Measurements from ENCODE around the gene SLC35F6.

The SLC35F6 gene, protein sequence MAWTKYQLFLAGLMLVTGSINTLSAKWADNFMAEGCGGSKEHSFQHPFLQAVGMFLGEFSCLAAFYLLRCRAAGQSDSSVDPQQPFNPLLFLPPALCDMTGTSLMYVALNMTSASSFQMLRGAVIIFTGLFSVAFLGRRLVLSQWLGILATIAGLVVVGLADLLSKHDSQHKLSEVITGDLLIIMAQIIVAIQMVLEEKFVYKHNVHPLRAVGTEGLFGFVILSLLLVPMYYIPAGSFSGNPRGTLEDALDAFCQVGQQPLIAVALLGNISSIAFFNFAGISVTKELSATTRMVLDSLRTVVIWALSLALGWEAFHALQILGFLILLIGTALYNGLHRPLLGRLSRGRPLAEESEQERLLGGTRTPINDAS

DNA sequence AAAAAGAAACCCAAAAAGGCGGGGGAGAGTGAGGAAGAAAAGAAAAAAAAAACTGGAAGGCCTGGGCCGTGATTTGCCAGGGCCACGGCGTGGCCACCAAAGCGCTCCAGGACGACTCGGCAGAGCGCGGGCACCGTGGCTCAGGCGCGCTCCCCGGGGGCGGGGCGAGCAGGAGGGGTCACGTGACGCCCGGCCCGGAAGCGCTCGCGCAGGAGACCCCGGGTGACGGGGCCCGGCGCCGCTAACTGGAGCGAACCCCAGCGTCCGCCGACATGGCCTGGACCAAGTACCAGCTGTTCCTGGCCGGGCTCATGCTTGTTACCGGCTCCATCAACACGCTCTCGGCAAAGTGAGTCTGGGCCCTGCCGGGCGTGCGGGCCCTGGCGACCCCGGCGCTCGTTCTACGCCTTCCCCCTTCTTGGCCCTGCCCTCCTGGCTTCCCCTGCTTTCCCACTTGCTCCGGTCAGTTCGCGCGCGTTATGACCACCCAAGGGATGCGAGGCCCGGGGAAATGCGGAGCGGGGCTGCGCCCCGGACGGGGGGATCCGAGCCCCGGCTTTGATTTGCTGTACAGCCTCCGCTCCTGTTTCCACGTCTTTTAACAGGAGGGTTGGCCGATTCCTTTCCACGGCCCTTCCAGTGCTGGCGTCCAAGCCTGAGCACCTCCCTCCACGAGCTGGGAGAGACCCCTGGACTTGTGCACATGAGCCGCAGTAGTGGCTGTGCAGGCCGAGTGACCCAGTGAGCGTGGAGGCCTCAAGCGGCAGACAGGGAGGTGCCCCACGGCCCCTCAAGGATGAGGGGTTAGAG, at the start of gene SLC35F6:
TSS of gene SLC35F6 (plus strand) at position 207 of the 810 bp plus-strand sequence. CDS start at position 273, 66 bp downstream.
- DNase-seq: peak; percentile 44 to 73

DNA sequence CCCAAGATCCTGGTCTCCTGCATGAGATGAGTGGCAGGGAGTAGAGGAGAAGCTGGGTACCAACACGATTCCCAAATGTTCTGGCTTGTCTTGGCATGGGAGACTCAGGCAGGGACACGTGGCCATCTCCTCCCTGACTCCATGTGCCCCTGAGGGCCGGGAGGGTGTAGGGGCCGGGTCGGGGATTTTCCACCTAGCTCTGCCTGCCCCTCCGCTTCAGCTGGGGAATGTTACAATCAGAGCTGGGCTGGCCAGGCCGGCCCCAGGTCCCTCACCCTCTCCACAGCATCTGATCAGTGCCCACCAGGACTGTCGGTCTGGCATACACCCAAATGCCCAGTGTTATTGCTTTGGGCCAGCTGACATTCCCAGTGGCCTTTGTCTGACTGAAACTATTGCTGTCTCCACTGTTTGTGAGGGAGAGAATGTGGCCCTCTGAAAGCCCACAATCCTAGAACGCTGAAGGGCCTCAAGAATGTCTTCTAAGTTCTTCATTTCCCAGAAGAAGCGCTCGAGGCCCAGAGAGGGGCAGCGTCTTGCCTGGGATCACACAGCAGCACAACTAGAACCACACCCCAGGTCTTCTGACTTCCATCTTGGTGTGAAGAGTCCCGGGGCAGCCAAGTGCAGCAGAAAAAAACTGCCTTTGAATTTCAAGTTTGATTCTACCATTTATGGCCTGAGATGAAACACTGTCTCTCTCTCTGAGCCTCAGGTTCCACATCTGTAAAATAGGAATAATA, 48.4 kb upstream of the SLC35F6 start:
- no peak for DNase-seq

DNA sequence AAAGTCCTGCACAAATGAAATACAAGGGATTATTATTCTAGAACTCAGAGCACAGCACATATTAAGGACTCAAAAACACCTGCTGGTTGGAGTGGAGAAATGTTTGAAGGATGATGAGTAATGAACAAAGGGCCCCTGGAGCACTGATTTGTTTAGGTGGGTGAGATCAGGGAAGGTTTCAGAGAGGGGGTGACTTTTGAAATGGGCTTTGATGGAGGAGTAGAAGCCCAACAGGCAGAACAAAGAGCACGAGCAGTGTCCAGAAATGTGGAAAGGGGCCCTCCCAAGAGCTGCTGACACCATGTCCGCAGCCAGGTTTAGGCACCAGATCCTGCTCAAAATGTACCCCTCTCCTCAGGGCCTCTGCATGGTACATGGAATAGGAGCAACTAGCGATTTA, 47.7 kb upstream of the SLC35F6 start:
- DNase-seq: no peak

DNA sequence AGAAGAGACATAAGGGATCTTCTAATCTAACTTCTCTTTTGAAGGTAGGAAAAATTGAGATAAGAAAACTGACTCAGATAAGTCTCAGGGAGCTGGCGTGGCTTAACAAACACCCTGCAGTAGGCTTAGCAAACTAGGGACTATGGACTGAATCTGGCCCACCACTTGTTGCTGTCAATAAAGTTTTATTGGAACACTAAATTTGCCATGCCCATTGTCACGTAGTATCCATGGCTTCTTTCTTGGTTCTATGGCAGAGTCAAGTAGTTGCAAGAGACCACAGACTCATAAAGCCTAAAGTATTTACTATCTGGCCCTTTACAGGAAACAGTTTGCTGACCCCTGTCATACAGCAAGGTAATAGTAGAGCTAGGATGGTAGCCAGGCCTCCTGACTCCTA, 47.3 kb upstream of the SLC35F6 start:
- no peak for DNase-seq

DNA sequence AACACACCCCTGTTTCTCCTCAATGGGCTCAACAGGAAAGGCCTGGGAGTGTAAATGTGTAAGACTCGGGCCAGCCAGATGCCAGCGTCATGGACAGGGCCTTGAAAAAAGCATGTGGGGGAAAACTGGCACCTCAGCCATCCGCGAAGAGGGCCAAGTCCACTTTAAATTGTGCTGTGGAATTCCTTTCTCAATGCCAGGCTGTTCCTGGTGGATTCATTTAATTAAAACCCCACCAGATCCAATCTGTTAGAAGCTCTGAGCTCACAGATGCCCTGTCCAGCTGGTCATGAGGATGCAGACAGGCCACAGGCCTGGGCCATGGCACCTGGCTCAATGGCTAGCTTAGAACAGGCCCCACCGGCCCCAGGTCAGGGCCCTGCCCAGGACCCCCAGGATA, 46.7 kb upstream of the SLC35F6 start:
- no peak for DNase-seq

DNA sequence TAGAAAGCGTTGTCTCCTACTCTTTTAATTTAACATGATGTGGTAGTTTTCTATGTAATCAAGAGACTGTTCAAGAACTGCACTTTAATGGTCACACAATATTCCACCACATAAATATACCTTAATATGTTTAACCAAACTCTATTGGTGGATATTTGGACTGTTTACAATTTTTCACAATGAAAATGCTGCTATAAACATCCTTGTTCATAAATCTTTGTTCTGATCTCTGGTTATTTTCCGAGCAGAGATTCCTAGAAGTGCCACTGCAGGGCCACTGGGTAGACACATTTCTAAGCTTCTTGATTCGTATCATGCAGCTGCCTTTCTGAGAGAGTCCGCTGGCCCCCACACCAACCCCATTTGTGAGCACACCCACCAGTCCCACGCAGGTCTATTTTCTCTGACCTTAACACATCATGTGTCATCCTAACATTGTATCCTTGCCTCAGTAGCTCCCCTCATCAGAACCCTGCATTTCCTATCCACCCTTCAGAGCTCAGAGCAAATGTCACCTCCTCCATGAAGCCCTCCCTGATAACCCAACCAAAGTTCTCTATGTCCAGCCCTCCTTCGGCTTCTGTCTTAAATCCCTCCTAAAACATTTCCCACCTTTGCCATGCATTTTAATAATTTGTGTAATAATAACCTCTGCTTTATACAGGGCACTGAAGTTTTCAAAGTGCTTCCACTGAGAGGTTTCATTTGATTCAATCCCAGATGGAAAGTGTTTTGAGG, 45.0 kb upstream of the SLC35F6 start:
- no peak for DNase-seq

DNA sequence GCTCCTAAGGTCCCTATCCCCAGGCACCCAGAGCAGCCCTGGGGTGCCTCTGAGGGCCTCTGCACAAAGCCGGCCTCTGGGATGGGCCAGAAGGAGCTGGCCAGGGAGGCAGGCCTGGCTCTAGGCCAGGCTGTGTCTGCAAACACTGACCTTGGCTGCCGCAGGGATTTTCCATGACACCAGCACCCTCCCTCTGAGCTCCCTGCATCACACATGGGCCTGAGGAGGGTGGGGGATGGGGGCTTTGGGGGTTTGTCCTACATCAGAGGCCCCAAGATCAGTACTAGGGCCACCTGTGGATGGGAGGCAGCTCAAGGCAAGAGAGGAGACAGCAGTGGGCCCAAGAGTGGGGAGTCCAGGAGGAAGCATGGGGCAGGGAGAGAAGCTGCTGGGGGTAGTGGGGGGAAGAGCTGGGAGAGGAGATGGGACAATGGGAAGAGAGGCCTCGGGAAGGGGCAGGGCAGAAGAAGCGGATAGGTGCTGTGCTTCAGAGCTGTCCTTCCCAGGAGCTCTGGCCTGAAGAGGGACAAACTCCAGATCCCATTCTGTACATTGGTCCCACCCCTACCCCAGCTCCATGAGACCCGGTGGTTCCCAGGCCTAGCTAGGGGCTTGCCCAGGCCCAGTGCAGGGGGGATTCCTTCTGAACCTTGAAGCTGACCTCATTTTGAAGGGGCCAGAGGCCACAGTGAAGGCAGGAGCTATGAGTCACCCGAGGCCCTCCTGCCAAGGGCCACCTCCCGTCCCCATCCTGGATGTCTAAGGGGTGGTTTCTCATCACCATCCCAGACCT, 43.6 kb upstream of the SLC35F6 start:
- no peak for DNase-seq

DNA sequence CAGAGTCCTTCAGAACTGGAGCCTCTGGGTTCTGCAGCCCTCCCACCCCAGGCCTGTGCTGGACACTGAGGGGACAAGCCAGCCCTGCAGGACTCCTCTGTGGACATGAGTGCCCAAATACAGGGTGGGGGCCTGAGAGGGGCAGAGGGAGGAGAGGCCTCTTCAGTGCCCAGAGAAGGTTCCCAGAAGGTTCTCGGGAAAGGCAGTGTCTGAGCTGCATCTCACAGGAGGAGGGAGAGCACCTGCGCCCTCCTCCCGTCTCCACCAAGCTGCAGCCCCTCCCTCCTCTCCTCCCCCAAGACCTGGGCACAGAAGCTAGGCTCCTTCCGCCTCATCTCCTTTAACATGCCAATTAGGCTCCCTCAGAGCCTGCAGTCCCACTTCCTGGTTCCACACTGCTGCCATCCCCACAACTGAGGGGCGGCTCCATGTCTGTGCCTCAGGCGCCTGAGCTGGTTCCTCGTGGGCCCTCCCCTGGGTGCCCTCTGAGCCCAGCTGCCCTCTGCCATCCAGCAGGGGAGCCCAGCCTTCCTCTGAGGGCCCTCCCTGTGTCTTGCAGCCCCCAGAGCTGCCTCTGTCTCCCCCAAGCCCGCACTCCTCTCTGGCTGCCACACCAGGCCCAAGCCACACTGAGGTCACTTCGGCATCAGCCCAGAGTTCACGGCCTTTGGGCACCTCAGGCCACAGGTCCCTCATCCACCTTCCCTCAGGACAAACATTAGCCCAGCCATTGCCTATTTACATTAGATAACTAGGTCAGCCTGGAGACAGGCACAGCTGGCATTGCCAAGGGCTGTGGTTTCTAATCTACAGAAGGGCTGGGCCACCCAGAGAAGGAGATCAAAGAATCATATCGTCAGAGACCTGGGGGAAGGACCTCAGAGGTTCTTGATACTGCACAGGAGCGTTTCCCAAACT, 42.7 kb upstream of the SLC35F6 start:
- DNase-seq: no peak

DNA sequence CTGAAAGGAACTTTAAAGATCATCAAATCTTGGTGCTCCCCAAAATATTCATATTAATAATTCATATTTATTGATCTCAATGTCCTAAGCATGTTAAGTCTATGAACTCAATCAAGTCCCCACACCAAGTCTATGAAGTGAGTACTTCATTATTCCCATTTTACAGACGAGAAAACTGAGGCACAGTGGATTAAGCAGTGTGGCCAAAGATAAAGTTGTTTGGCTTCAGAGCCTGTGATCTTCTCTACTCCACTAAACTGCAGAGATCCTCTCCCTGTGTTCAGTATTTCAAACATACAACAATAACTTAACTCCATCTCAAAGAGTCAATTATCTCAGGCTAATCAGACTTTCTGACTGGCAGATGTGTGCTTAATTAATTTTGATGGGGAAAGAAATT, 41.8 kb upstream of the SLC35F6 start:
- DNase-seq: no peak

DNA sequence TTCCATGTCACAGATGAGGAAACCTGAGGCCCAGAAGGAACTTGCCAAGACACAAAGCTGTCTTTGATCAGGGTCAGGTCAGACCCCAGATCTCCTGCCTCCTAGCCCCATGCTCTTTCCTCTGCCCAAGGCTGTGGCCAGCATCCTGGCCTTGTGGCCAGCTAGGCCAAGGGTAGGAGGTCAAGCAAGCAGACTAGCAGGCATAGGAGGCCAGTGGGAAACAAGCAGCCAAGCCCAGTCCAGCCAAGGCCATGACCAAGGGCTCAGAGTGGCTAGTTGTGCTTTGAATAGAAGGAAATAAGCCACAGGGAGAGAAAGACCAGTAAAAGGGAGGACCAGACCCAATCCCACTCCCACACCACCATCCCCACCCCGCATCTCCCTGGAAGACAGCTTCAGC, 41.2 kb upstream of the SLC35F6 start:
- DNase-seq: no peak

DNA sequence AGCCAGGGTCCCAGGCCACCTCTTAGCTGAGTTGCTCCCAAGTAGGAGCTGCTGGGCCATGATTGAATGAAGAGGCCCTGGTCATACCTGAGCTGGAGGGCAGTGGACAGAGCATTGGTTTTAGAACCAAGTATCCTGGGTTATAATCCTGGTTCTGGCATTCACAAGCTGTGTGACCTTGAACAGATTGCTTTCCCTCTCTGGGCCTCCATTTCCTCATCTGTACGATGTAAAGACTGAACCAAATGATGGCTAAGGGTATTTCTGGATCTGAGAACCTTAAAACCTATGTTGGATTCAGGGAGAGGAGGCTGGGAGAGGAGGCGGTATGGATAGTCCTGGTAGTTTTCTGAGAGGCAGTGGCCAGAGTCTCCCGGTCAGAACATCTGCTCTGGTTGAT, 40.6 kb upstream of the SLC35F6 start:
- DNase-seq: no peak

DNA sequence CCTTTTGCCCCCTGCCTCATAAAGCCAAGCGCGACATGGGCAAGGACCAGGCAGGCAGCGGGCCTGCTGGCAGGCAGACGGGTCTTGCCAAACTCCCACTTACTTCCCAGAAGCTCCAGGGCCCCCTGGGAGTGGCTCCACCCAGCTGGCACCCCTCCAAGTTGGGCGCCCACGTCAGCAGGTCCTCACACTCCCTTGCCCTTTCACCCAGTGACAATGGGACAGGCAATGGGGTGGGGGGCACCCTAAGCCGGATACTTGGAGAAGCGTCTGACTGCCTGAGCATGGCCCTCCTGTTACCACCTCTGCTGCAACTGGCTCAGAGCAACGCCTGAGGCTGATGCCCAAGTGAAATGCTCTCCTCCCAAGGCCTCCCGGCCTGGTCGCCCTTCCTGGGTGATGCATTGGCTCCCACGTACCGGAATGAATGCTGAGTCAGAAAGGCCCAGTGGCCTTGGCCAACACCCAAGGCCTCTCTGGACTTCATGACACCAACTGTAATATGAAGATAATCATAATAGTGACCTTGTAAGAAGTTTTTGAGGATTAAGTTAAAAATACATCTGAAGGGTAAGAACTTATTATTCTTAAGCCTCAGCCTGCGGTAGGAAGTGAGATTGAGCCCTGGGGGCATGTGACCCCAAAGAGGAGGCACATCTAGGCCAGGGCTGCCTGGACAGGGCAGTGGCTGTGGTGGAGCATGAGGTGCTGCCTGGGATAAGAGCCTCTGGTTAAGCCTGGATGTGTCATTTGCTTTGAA, 39.9 kb upstream of the SLC35F6 start:
- DNase-seq: no peak

DNA sequence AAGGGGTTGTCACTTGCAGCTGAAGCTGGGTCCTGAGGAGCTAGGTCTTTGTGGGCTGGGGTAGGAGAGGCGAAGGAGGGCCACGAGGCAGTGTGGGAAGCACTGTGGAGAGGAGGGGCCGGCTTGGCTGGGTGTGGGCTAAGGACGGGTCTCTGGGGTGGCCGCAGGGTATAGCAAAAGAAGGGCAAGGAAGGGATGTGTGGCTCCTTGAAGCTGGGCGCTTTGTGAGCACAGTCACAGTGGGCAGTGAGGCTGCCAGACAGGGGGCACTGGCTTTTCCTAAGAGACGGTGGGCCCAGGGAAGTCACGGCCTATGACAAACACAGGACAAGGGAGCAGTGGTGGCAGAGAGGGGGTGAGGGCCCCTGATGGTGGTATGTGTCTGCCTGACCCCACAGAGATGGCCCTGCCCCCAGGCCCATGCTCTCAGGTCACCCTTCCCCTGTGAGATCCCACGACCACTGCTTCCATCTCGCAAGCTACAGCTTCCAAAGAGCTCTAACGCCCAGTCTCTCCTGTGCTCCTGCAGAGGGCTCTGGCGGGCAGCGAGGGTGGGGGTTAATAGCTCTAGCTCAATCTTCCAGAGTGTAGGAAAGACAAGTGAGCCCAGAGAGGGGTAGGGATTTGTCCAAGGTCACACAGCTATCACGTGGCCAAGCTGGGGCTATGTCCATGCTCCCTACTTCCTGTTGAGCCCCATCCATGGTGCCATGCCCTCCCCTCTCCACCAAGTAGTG, 39.1 kb upstream of the SLC35F6 start:
- DNase-seq: no peak

DNA sequence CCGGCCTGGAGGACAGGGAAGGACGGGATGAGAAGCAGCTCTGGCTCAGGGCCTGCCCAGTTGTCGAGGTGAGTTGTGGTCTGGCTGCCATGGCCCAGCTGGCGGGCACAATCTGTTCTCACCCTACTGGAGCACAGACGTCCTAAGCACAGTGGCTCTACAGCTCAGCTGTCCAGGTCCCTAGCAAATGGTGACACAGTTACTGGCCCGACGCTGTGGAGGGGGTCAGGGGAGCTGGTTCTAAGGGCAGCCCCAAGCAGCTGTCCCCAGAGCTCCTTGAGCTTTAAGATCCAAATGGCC, 38.6 kb upstream of the SLC35F6 start:
- no peak for DNase-seq

DNA sequence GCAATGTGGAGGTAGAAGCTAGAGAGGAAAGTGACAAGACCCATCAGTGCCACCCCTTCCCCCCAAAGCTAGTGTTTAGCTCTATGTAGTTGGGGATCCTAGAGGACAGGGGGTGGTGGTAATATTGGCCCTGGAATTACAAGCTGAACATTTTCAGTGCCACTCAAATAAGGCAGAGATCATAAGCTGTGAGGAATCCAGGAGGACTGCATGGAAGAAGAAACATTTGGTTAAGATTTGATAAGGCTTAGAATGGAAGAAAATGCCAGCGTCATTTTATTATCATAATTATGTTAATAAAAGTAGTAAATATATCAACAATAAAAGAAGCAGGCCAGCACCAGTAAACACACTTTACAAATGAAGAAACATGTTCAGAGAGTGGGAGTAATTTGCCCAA, 37.9 kb upstream of the SLC35F6 start:
- no peak for DNase-seq

DNA sequence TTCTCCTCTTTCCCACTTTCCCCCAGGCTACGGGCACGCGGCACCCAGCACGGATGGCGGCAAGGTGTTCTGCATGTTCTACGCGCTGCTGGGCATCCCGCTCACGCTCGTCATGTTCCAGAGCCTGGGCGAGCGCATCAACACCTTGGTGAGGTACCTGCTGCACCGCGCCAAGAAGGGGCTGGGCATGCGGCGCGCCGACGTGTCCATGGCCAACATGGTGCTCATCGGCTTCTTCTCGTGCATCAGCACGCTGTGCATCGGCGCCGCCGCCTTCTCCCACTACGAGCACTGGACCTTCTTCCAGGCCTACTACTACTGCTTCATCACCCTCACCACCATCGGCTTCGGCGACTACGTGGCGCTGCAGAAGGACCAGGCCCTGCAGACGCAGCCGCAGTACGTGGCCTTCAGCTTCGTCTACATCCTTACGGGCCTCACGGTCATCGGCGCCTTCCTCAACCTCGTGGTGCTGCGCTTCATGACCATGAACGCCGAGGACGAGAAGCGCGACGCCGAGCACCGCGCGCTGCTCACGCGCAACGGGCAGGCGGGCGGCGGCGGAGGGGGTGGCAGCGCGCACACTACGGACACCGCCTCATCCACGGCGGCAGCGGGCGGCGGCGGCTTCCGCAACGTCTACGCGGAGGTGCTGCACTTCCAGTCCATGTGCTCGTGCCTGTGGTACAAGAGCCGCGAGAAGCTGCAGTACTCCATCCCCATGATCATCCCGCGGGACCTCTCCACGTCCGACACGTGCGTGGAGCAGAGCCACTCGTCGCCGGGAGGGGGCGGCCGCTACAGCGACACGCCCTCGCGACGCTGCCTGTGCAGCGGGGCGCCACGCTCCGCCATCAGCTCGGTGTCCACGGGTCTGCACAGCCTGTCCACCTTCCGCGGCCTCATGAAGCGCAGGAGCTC, 36.2 kb upstream of the SLC35F6 start:
- no peak for DNase-seq

DNA sequence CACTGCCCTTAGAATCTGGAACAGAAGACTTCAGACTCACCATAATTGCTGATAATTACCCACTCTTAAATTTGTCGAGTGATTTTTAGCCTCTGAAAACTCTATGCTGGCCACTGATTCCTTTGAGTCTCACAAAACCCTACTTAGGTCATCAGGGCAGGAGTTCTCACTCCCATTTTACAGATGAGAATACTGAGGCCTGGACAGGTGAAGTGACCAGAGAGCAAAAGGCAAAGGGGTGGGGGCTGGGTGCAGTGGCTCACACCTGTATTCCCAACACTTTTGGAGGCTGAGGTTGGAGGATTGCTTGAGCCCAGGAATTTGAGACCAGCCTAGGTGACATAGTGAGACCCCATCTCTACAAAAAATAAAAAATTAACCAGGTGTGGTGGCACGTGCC, 34.8 kb upstream of the SLC35F6 start:
- no peak for DNase-seq

DNA sequence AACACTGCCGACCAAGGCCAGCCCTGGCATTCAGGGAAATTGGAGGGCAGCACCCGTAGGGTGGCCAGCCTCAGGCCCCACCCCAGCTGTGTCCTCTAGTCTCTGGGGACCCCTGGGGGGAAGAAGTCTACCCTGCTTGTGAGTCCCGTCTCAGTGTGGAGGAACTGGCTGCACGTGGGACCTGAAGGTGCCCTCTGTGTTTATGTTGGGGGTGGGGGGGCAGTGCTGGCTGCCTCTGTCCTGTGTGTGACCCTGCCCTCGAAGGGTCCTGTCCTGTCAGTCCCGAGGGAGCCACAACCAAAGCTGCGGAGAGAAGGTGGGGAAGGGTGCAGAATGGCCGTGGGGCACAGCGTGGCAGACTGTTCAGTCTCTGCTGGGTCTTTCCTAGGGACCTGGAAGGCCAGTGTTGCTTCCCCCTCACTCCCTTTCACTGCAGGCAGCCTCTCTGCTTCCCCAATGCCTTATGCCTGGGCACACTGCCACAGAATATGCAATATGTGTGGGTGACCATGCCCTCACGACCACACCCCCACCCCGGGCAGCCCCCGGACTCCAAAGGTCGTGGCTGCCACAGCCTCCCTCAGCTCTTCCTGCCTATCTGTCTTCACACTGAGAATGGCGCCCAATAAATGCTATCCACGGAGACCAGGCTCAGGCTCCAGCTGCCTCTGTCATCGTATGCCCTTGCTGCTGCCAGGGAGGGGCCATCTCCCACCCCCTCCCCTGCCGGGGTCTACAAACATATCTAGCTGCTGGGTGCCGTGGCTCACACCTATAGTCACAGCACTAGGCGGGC, 33.3 kb upstream of the SLC35F6 start:
- DNase-seq: no peak
